Stimulated activated CD4-positive, alpha-beta T cell treated with anti-CD3 and anti-CD28 coated beads, TNF-alpha, amount 100 ng/mL, for 48 hours (primary cell): ENCODE data around the gene DICER1.

Source experiments
- DNase-seq, 3 donors: peaks; one replicate each; pipeline ENCODE4 v3.0.0-alpha.2; 2020; ENCODE audit warnings: low read depth in 3 of 3

DICER1 gene

GRCh38 chr14:95040708-95041476 lies 116.4 kb downstream of the DICER1 start:
- no peak for DNase-seq

GRCh38 chr14:95039993-95040348 lies 117.4 kb downstream of the DICER1 start:
- no peak for DNase-seq

- no peak for DNase-seq
Observed at GRCh38 chr14:95039259-95039992, 117.9 kb downstream of the DICER1 start.

- no peak for DNase-seq
Observed at GRCh38 chr14:95038521-95039250, 118.6 kb downstream of the DICER1 start.

GRCh38 chr14:95037273-95037672 lies 120.1 kb downstream of the DICER1 start:
- DNase-seq: no peak
